Stimulated activated CD4-positive, alpha-beta T cell treated with anti-CD3 and anti-CD28 coated beads, Interleukin-4, amount 100 ng/mL, for 1 hour (primary cell): Measurements from ENCODE around the gene SOX30.
A peak's percentile ranks its signal among the peaks of the same experiment; 100 is the strongest.
"Not testable (repeated sequence)": the region's sequence is repeated elsewhere in the genome, so short reads cannot be mapped to it uniquely, and the experiment has no call there.

Experiments
- DNase-seq: peaks from one replicate; pipeline ENCODE4 v3.0.0-alpha.2; 2020

The SOX30 gene

GRCh38 chr5:157652377-157652692 is at the start of gene SOX30:
Gene SOX30 (minus strand): TSS chr5:157652438. CDS start chr5:157652078, 360 bp downstream.
- no peak for DNase-seq

- not testable (repeated sequence) for DNase-seq
Observed at GRCh38 chr5:157698674-157699073, 46.4 kb upstream of the SOX30 start.

GRCh38 chr5:157696154-157696553 is 43.9 kb upstream of the SOX30 start:
- DNase-seq: not testable (repeated sequence)

- DNase-seq: not testable (repeated sequence)
Observed at GRCh38 chr5:157693816-157694215, 41.6 kb upstream of the SOX30 start.

GRCh38 chr5:157690690-157691433 is 38.6 kb upstream of the SOX30 start:
- no peak for DNase-seq

- DNase-seq: peak; percentile 41
Observed at GRCh38 chr5:157689942-157690689, 37.9 kb upstream of the SOX30 start.

GRCh38 chr5:157687198-157687554 is 34.9 kb upstream of the SOX30 start:
- DNase-seq: no peak

GRCh38 chr5:157686276-157687197 is 34.3 kb upstream of the SOX30 start:
- DNase-seq: not testable (repeated sequence)

GRCh38 chr5:157682257-157682656 is 30.0 kb upstream of the SOX30 start:
- no peak for DNase-seq

- no peak for DNase-seq
Observed at GRCh38 chr5:157681048-157681447, 28.8 kb upstream of the SOX30 start.

GRCh38 chr5:157680239-157680638 is 28.0 kb upstream of the SOX30 start:
- no peak for DNase-seq

- no peak for DNase-seq
Observed at GRCh38 chr5:157679801-157680200, 27.6 kb upstream of the SOX30 start.

GRCh38 chr5:157677931-157678330 is 25.7 kb upstream of the SOX30 start:
- DNase-seq: no peak

- DNase-seq: not testable (repeated sequence)
Observed at GRCh38 chr5:157674351-157674750, 22.1 kb upstream of the SOX30 start.

- DNase-seq: no peak
Observed at GRCh38 chr5:157672976-157673375, 20.7 kb upstream of the SOX30 start.

GRCh38 chr5:157671592-157672330 is 19.5 kb upstream of the SOX30 start:
- DNase-seq: no peak

GRCh38 chr5:157670662-157671591 is 18.7 kb upstream of the SOX30 start, which contains the start of gene C5orf52:
Gene C5orf52 (plus strand): TSS chr5:157671533. CDS start chr5:157671615, 82 bp downstream.
- peak; percentile 24 for DNase-seq

GRCh38 chr5:157669701-157670097 is 17.5 kb upstream of the SOX30 start:
- no peak for DNase-seq

GRCh38 chr5:157668356-157668755 is 16.1 kb upstream of the SOX30 start:
- DNase-seq: no peak

- DNase-seq: no peak
Observed at GRCh38 chr5:157665467-157666070, 13.3 kb upstream of the SOX30 start.
